ENCODE data around the gene DCHS1.

The DCHS1 gene

GRCh38 chr11:6615046-6615445 is 40.6 kb downstream of the DCHS1 start:
- in situ Hi-C loops (cut with MboI; ENCODE audit: low sequenced_read_pairs): loop anchor here (10.0 kb wide), 1 partner anchor 60 kb away; no protein-coding TSS in a partner anchor

- in situ Hi-C loops (cut with MboI; ENCODE audit: low sequenced_read_pairs): loop anchor here (10.0 kb wide), 1 partner anchor 60 kb away; no protein-coding TSS in a partner anchor
These were observed 41.2 kb downstream of the DCHS1 start for GRCh38 chr11:6614446-6614845.

GRCh38 chr11:6613496-6613895 is 42.1 kb downstream of the DCHS1 start:
- in situ Hi-C loops (cut with MboI; ENCODE audit: low sequenced_read_pairs): loop anchor here (10.0 kb wide), 1 partner anchor 61 kb away; no protein-coding TSS in a partner anchor

GRCh38 chr11:6612213-6613041 is 43.2 kb downstream of the DCHS1 start, which contains the start of gene TAF10:
TAF10 (minus strand) TSS chr11:6612216; CDS start chr11:6612189, 27 bp downstream.
- in situ Hi-C loops (cut with MboI; ENCODE audit: low sequenced_read_pairs): loop anchor here (10.0 kb wide), 1 partner anchor 62 kb away; no protein-coding TSS in a partner anchor

GRCh38 chr11:6611963-6612212 is 43.7 kb downstream of the DCHS1 start:
- in situ Hi-C loops (cut with MboI; ENCODE audit: low sequenced_read_pairs): loop anchor here (10.0 kb wide), 1 partner anchor 63 kb away; no protein-coding TSS in a partner anchor

GRCh38 chr11:6611092-6611962 is 44.3 kb downstream of the DCHS1 start:
- in situ Hi-C loops (cut with MboI; ENCODE audit: low sequenced_read_pairs): loop anchor here (10.0 kb wide), 1 partner anchor 63 kb away; no protein-coding TSS in a partner anchor

GRCh38 chr11:6610591-6610990 is 45.0 kb downstream of the DCHS1 start:
- in situ Hi-C loops (cut with MboI; ENCODE audit: low sequenced_read_pairs): loop anchor here (10.0 kb wide), 1 partner anchor 64 kb away; no protein-coding TSS in a partner anchor

GRCh38 chr11:6609502-6610015 is 46.0 kb downstream of the DCHS1 start:
- in situ Hi-C loops (cut with MboI; ENCODE audit: low sequenced_read_pairs): loop anchor here (10.0 kb wide), 1 partner anchor 65 kb away; no protein-coding TSS in a partner anchor

- in situ Hi-C loops (cut with MboI; ENCODE audit: low sequenced_read_pairs): no loop called here
These were observed 46.7 kb downstream of the DCHS1 start for GRCh38 chr11:6608726-6609501.

GRCh38 chr11:6608011-6608410 is 47.6 kb downstream of the DCHS1 start:
- in situ Hi-C loops (cut with MboI; ENCODE audit: low sequenced_read_pairs): no loop called here

GRCh38 chr11:6607190-6607795 is 48.3 kb downstream of the DCHS1 start:
- in situ Hi-C loops (cut with MboI; ENCODE audit: low sequenced_read_pairs): no loop called here

- in situ Hi-C loops (cut with MboI; ENCODE audit: low sequenced_read_pairs): no loop called here
These were observed 49.0 kb downstream of the DCHS1 start for GRCh38 chr11:6606471-6607189.

GRCh38 chr11:6604790-6605189 is 50.8 kb downstream of the DCHS1 start:
- in situ Hi-C loops (cut with MboI; ENCODE audit: low sequenced_read_pairs): no loop called here

- in situ Hi-C loops (cut with MboI; ENCODE audit: low sequenced_read_pairs): no loop called here
These were observed 51.5 kb downstream of the DCHS1 start for GRCh38 chr11:6604081-6604626.

- in situ Hi-C loops (cut with MboI; ENCODE audit: low sequenced_read_pairs): no loop called here
These were observed 52.1 kb downstream of the DCHS1 start, which contains the start of the genes ILK and RRP8 for GRCh38 chr11:6603287-6604080. ILK (plus strand) TSS chr11:6603774; CDS start chr11:6604272, 498 bp downstream. RRP8 (minus strand) TSS chr11:6603616; CDS start chr11:6603502, 114 bp downstream.

GRCh38 chr11:6602096-6602940 is 53.3 kb downstream of the DCHS1 start:
- in situ Hi-C loops (cut with MboI; ENCODE audit: low sequenced_read_pairs): no loop called here

- in situ Hi-C loops (cut with MboI; ENCODE audit: low sequenced_read_pairs): no loop called here
These were observed 54.6 kb downstream of the DCHS1 start for GRCh38 chr11:6601041-6601461.
